Keratinocyte (primary cell): ENCODE data around the gene MFRP.

Source experiments
- CTCF ChIP-seq, 3 experiments: IDR thresholded peaks in 1 of 3; conservative IDR thresholded peaks in 1 of 3; optimal IDR thresholded peaks in 1 of 3; 2 replicates in 2 of 3; 3 replicates in 1 of 3; pipeline versions ENCODE3 to v1.5.1; 2011; ENCODE audit warnings: low read length in 3 of 3, mild to moderate bottlenecking in 3 of 3, moderate library complexity in 2 of 3, control low read depth in 1 of 3, inconsistent platforms in 1 of 3; ENCODE audit not compliant: insufficient read depth in 2 of 3; ENCODE audit errors: extremely low read depth in 1 of 3
- EZH2 ChIP-seq: IDR thresholded peaks from one replicate; pipeline ENCODE4 v1.6.1; 2012; ENCODE audit warnings: inconsistent platforms, mild to moderate bottlenecking, low read length, moderate library complexity

- TF ChIP-seq CTCF (optimal IDR thresholded peaks at IDR 0.05 in 1 of 3, IDR thresholded peaks at IDR 0.05 in 1 of 3, conservative IDR thresholded peaks at IDR 0.05 in 1 of 3; ENCODE audit: extremely low read depth in 1 of 3, insufficient read depth in 2 of 3, low read length in 3 of 3) (no peak), EZH2 (no peak)
These were observed 30.3 kb downstream of the MFRP start for GRCh38 chr11:119316016-119316728.
